ENCODE results near the gene CADM1.

CADM1 gene

GRCh38 chr11:115151010-115151409 lies 353.2 kb downstream of the CADM1 start:
- Histone ChIP-seq H3K27ac (no peak overlapping the region), H3K9me3 (ENCODE audit: low read depth, low read length) (no peaks in the 10 kb centered on the region), H3K9ac (ENCODE audit: insufficient read length) (no peak overlapping the region), H3K4me3 (no peak overlapping the region), H3K36me3 (ENCODE audit: insufficient read depth, low read length) (no peaks in the 10 kb centered on the region)
- TF ChIP-seq EZH2 (IDR thresholded peaks at IDR 0.05) (no peak), FOXP2 (optimal IDR thresholded peaks at IDR 0.05; ENCODE audit: control extremely low read depth, extremely low read length, insufficient read depth) (no peak)
- no peak for DNase-seq (ENCODE audit: low read depth, low spot score)

GRCh38 chr11:115148691-115149090 lies 355.5 kb downstream of the CADM1 start:
- TF ChIP-seq EZH2 (IDR thresholded peaks at IDR 0.05) (no peak), POLR2AphosphoS5 (IDR thresholded peaks at IDR 0.05; ENCODE audit: borderline replicate concordance, low read depth, low read length) (no peak), FOXP2 (optimal IDR thresholded peaks at IDR 0.05; ENCODE audit: control extremely low read depth, extremely low read length, insufficient read depth) (no peak)
- Histone ChIP-seq H3K9me3 (ENCODE audit: low read depth, low read length) (no peaks in the 10 kb centered on the region), H3K27ac (no peak overlapping the region), H3K36me3 (ENCODE audit: insufficient read depth, low read length) (no peaks in the 10 kb centered on the region), H3K9ac (ENCODE audit: insufficient read length) (no peak overlapping the region), H3K4me3 (no peak overlapping the region)
- no peak for DNase-seq (ENCODE audit: low read depth, low spot score)

GRCh38 chr11:115148101-115148500 lies 356.1 kb downstream of the CADM1 start:
- no peak for DNase-seq (ENCODE audit: low read depth, low spot score)
- no peak overlapping the region for H3K4me3 ChIP-seq
- TF ChIP-seq POLR2AphosphoS5 (IDR thresholded peaks at IDR 0.05; ENCODE audit: borderline replicate concordance, low read depth, low read length), result no peak
- TF ChIP-seq FOXP2 (optimal IDR thresholded peaks at IDR 0.05; ENCODE audit: control extremely low read depth, extremely low read length, insufficient read depth), result no peak
- TF ChIP-seq EZH2 (IDR thresholded peaks at IDR 0.05), result no peak
- H3K27ac ChIP-seq, result no peak overlapping the region
- no peaks in the 10 kb centered on the region for H3K9me3 ChIP-seq (ENCODE audit: low read depth, low read length)
- H3K9ac ChIP-seq (ENCODE audit: insufficient read length), result no peak overlapping the region
- H3K36me3 ChIP-seq (ENCODE audit: insufficient read depth, low read length), result no peaks in the 10 kb centered on the region

- Histone ChIP-seq H3K9ac (ENCODE audit: insufficient read length) (no peak overlapping the region), H3K4me3 (no peak overlapping the region), H3K9me3 (ENCODE audit: low read depth, low read length) (no peaks in the 10 kb centered on the region), H3K36me3 (ENCODE audit: insufficient read depth, low read length) (no peaks in the 10 kb centered on the region), H3K27ac (no peak overlapping the region)
- no peak for DNase-seq (ENCODE audit: low read depth, low spot score)
- TF ChIP-seq POLR2AphosphoS5 (IDR thresholded peaks at IDR 0.05; ENCODE audit: borderline replicate concordance, low read depth, low read length), result no peak
- TF ChIP-seq FOXP2 (optimal IDR thresholded peaks at IDR 0.05; ENCODE audit: control extremely low read depth, extremely low read length, insufficient read depth), result no peak
- TF ChIP-seq EZH2 (IDR thresholded peaks at IDR 0.05), result no peak
Measured at GRCh38 chr11:115147243-115147807, 356.9 kb downstream of the CADM1 start.

- no peak overlapping the region for H3K27ac ChIP-seq
- H3K4me3 ChIP-seq, result no peak overlapping the region
- no peak overlapping the region for H3K9ac ChIP-seq (ENCODE audit: insufficient read length)
- no peak for DNase-seq (ENCODE audit: low read depth, low spot score)
- no peak for TF ChIP-seq FOXP2 (optimal IDR thresholded peaks at IDR 0.05; ENCODE audit: control extremely low read depth, extremely low read length, insufficient read depth)
- TF ChIP-seq POLR2AphosphoS5 (IDR thresholded peaks at IDR 0.05; ENCODE audit: borderline replicate concordance, low read depth, low read length), result no peak
- no peak for TF ChIP-seq EZH2 (IDR thresholded peaks at IDR 0.05)
- no peaks in the 10 kb centered on the region for H3K36me3 ChIP-seq (ENCODE audit: insufficient read depth, low read length)
- no peaks in the 10 kb centered on the region for H3K9me3 ChIP-seq (ENCODE audit: low read depth, low read length)
Measured at GRCh38 chr11:115146425-115146824, 357.8 kb downstream of the CADM1 start.

GRCh38 chr11:115145324-115145723 lies 358.9 kb downstream of the CADM1 start:
- Histone ChIP-seq H3K9me3 (ENCODE audit: low read depth, low read length) (no peaks in the 10 kb centered on the region), H3K36me3 (ENCODE audit: insufficient read depth, low read length) (no peaks in the 10 kb centered on the region), H3K9ac (ENCODE audit: insufficient read length) (no peak overlapping the region), H3K4me3 (no peak overlapping the region), H3K27ac (no peak overlapping the region)
- DNase-seq (ENCODE audit: low read depth, low spot score), result no peak
- TF ChIP-seq FOXP2 (optimal IDR thresholded peaks at IDR 0.05; ENCODE audit: control extremely low read depth, extremely low read length, insufficient read depth), result no peak
- no peak for TF ChIP-seq EZH2 (IDR thresholded peaks at IDR 0.05)
- no peak for TF ChIP-seq POLR2AphosphoS5 (IDR thresholded peaks at IDR 0.05; ENCODE audit: borderline replicate concordance, low read depth, low read length)

GRCh38 chr11:115144914-115145313 lies 359.3 kb downstream of the CADM1 start:
- H3K4me3 ChIP-seq, result no peak overlapping the region
- H3K36me3 ChIP-seq (ENCODE audit: insufficient read depth, low read length), result no peaks in the 10 kb centered on the region
- H3K27ac ChIP-seq, result no peak overlapping the region
- TF ChIP-seq EZH2 (IDR thresholded peaks at IDR 0.05) (no peak), POLR2AphosphoS5 (IDR thresholded peaks at IDR 0.05; ENCODE audit: borderline replicate concordance, low read depth, low read length) (no peak), FOXP2 (optimal IDR thresholded peaks at IDR 0.05; ENCODE audit: control extremely low read depth, extremely low read length, insufficient read depth) (no peak)
- H3K9me3 ChIP-seq (ENCODE audit: low read depth, low read length), result no peaks in the 10 kb centered on the region
- no peak for DNase-seq (ENCODE audit: low read depth, low spot score)
- H3K9ac ChIP-seq (ENCODE audit: insufficient read length), result no peak overlapping the region

GRCh38 chr11:115144014-115144413 lies 360.2 kb downstream of the CADM1 start:
- no peak overlapping the region for H3K9ac ChIP-seq (ENCODE audit: insufficient read length)
- TF ChIP-seq EZH2 (IDR thresholded peaks at IDR 0.05) (no peak), POLR2AphosphoS5 (IDR thresholded peaks at IDR 0.05; ENCODE audit: borderline replicate concordance, low read depth, low read length) (no peak), FOXP2 (optimal IDR thresholded peaks at IDR 0.05; ENCODE audit: control extremely low read depth, extremely low read length, insufficient read depth) (no peak)

More at GRCh38 chr11:115144014-115144413, 360.2 kb downstream of the CADM1 start:
- DNase-seq (ENCODE audit: low read depth, low spot score), result no peak
- no peaks in the 10 kb centered on the region for H3K9me3 ChIP-seq (ENCODE audit: low read depth, low read length)
- H3K27ac ChIP-seq, result no peak overlapping the region
- no peaks in the 10 kb centered on the region for H3K36me3 ChIP-seq (ENCODE audit: insufficient read depth, low read length)
- H3K4me3 ChIP-seq, result no peak overlapping the region

Data from SK-N-MC (cell line).